Measurements from ENCODE around the gene PDLIM5.

DNA sequence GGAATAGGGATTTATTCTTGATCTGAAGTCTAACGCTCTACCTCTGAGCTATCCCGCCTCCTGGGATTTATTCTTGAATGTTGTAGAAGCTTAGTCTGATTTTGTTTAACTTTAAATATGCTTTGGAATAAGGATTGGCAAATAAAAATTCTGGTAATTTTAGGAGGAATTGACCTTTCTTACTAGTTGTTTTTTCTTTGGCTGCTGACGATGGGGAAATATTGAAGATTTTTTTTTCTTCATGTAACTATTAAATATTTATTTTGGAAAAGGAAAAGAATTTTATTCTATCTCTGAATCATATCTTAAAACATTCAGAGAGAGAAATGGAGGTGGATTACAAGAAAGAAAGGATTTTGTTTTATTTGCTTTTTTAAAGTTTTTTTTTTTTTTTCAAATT lies 122.9 kb downstream of the PDLIM5 start:
- TF ChIP-seq, protein P1, sequence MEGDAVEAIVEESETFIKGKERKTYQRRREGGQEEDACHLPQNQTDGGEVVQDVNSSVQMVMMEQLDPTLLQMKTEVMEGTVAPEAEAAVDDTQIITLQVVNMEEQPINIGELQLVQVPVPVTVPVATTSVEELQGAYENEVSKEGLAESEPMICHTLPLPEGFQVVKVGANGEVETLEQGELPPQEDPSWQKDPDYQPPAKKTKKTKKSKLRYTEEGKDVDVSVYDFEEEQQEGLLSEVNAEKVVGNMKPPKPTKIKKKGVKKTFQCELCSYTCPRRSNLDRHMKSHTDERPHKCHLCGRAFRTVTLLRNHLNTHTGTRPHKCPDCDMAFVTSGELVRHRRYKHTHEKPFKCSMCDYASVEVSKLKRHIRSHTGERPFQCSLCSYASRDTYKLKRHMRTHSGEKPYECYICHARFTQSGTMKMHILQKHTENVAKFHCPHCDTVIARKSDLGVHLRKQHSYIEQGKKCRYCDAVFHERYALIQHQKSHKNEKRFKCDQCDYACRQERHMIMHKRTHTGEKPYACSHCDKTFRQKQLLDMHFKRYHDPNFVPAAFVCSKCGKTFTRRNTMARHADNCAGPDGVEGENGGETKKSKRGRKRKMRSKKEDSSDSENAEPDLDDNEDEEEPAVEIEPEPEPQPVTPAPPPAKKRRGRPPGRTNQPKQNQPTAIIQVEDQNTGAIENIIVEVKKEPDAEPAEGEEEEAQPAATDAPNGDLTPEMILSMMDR (conservative IDR thresholded peaks at IDR 0.05; ENCODE audit: low read length) = no peak
- TF ChIP-seq EZH2phosphoT487 (IDR thresholded peaks at IDR 0.05; ENCODE audit: borderline replicate concordance) = no peak
